HCT116 (cell line): ENCODE measurements around the gene GAS2. TPM values are rescaled to one million over a fixed set of nuclear protein-coding genes. Genes with fewer than 3 reads are reported as not detected.
"Not testable (repeated sequence)": the region's sequence is repeated elsewhere in the genome, so short reads cannot be mapped to it uniquely, and the experiment has no call there.

Experiments
- ATAC-seq: fragments of 200-7000 bp; cut with Tn5 transposase; 2 replicates; pipeline ENCODE4 v1.9.1; 2020; ENCODE audit warnings: mild to moderate bottlenecking, moderate library complexity
- BruUV-seq: library from RNA; stranded (reverse); fragments of 400-500 nt; replicated peaks from 2 replicates; lab custom pipeline; 2021; lab: Mats Ljungman, UMichigan
- CTCF ChIA-PET: fragments of 300-600 bp; sonication (Branson Sonifier 250); formaldehyde crosslinking; loops from one replicate; lab custom pipeline; 2021; ENCODE audit warnings: antibody characterized with exemption; lab: Charles Lee
- POLR2A ChIA-PET: fragments of 300-600, 350-600 bp; sonication (Branson Sonifier 250); formaldehyde crosslinking; loops from one replicate; lab custom pipeline; 2021; ENCODE audit warnings: antibody characterized with exemption; lab: Charles Lee
- RAD21 ChIA-PET, 2 experiments: fragments of 300-600 bp; sonication (Branson Sonifier 250); formaldehyde crosslinking; loops; one replicate each; lab custom pipeline; 2023; ENCODE audit warnings: low total read pairs in 2 of 2; ENCODE audit not compliant: uncharacterized antibody in 2 of 2, unreplicated experiment in 2 of 2, low non-redundant PET in 1 of 2; lab: Charles Lee
- DNase-seq: peaks from one replicate; pipeline ENCODE4 v3.0.0-alpha.2; 2010; ENCODE audit warnings: low read depth, low spot score
- H2AFZ ChIP-seq: fragments of 200-600 bp; shearing (Covaris generic), sonication (generic); 2 replicates; pipeline ENCODE4 v1.6.1; 2017; ENCODE audit warnings: low read depth, mixed run types, mixed read lengths, antibody characterized with exemption, low read length; ENCODE audit not compliant: poor library complexity, severe bottlenecking
- H3K27ac ChIP-seq: 2 replicates; pipeline ENCODE4 v1.5.1; 2012; ENCODE audit warnings: low read depth, low read length
- H3K27me3 ChIP-seq: fragments of 200-600 bp; sonication (generic); 2 replicates; pipeline ENCODE4 v1.6.1; 2016; ENCODE audit warnings: mixed run types, low read length, mixed read lengths; ENCODE audit not compliant: insufficient read depth
- H3K36me3 ChIP-seq, 2 experiments: fragments of 200-500 bp in 1 of 2; fragments of 200-600 bp in 1 of 2; sonication (Bioruptor generic) in 1 of 2; sonication (generic) in 1 of 2; 2 replicates each; pipeline versions ENCODE4 v1.5.1 to v1.6.1; 2014 to 2016; ENCODE audit warnings: low read length in 2 of 2, inconsistent platforms in 1 of 2, mixed read lengths in 1 of 2, mixed run types in 1 of 2; ENCODE audit not compliant: insufficient read depth in 2 of 2, control insufficient read depth in 1 of 2
- H3K4me1 ChIP-seq, 2 experiments: fragments of 200-600 bp in 1 of 2; sonication (generic) in 1 of 2; 2 replicates each; pipeline versions ENCODE4 v1.5.1 to v1.6.1; 2012 to 2017; ENCODE audit warnings: low read length in 2 of 2, inconsistent platforms in 1 of 2, mild to moderate bottlenecking in 1 of 2, mixed read lengths in 1 of 2, mixed run types in 1 of 2, moderate library complexity in 1 of 2; ENCODE audit not compliant: insufficient read depth in 2 of 2, control insufficient read depth in 1 of 2
- H3K4me2 ChIP-seq: fragments of 200-600 bp; sonication (generic); 2 replicates; pipeline ENCODE4 v1.6.1; 2017; ENCODE audit warnings: mixed run types, low read length, mixed read lengths
- H3K4me3 ChIP-seq, 2 experiments: fragments of 200-600 bp in 1 of 2; sonication (generic) in 1 of 2; replicated peaks in 1 of 2; 2 replicates each; pipeline ENCODE4 v1.5.1; 2011 to 2016; ENCODE audit warnings: low read length in 2 of 2, control low read depth in 1 of 2, low read depth in 1 of 2, mild to moderate bottlenecking in 1 of 2, mixed read lengths in 1 of 2, mixed run types in 1 of 2
- H3K79me2 ChIP-seq: fragments of 200-600 bp; sonication (generic); 2 replicates; pipeline ENCODE4 v1.6.1; 2017; ENCODE audit warnings: mild to moderate bottlenecking, mixed run types, low read length, moderate library complexity, mixed read lengths; ENCODE audit not compliant: insufficient read depth
- H3K9ac ChIP-seq: fragments of 200-600 bp; sonication (generic); 2 replicates; pipeline ENCODE4 v1.6.1; 2016; ENCODE audit warnings: low read length, mixed read lengths
- H3K9me2 ChIP-seq: fragments of 200-600 bp; sonication (generic), shearing (Covaris generic); 2 replicates; pipeline ENCODE4 v1.6.1; 2017; ENCODE audit warnings: mixed run types, mild to moderate bottlenecking, moderate library complexity; ENCODE audit not compliant: insufficient read depth
- H3K9me3 ChIP-seq, 2 experiments: fragments of 200-500 bp in 1 of 2; fragments of 200-600 bp in 1 of 2; sonication (Bioruptor generic) in 1 of 2; sonication (generic) in 1 of 2; 2 replicates each; pipeline ENCODE4 v1.6.1; 2014 to 2017; ENCODE audit warnings: low read length in 2 of 2, mixed read lengths in 2 of 2, inconsistent platforms in 1 of 2, low read depth in 1 of 2, mild to moderate bottlenecking in 1 of 2, mixed run types in 1 of 2, moderate library complexity in 1 of 2; ENCODE audit not compliant: control insufficient read depth in 1 of 2, insufficient read depth in 1 of 2
- H4K20me1 ChIP-seq: fragments of 200-600 bp; sonication (generic), shearing (Covaris generic); 2 replicates; pipeline ENCODE4 v1.6.1; 2017; ENCODE audit warnings: mixed run types, mild to moderate bottlenecking, moderate library complexity; ENCODE audit not compliant: insufficient read depth
- CBX3 ChIP-seq: IDR thresholded peaks from 2 replicates; pipeline ENCODE4 v1.6.1; 2012; ENCODE audit warnings: low read depth
- EGR1 ChIP-seq: IDR thresholded peaks from 2 replicates; pipeline ENCODE4 v1.6.1; 2012; ENCODE audit warnings: low read depth
- ELF1 ChIP-seq: IDR thresholded peaks from 2 replicates; pipeline ENCODE4 v1.6.1; 2012; ENCODE audit warnings: low read depth, borderline replicate concordance
- EZH2 ChIP-seq: fragments of 200-600 bp; sonication (generic); IDR thresholded peaks from 2 replicates; pipeline ENCODE4 v1.6.1; 2017; ENCODE audit warnings: antibody characterized with exemption, mixed run types
- FOSL1 ChIP-seq: IDR thresholded peaks from 2 replicates; pipeline ENCODE4 v1.6.1; 2012; ENCODE audit warnings: low read depth
- TCF7L2 ChIP-seq: IDR thresholded peaks from 2 replicates; pipeline ENCODE4 v1.7.0; 2011; ENCODE audit warnings: borderline replicate concordance, inconsistent platforms; ENCODE audit not compliant: insufficient read depth, insufficient read length; ENCODE audit errors: extremely low read depth
- ZNF274 ChIP-seq: fragments of 200-500 bp; sonication (Bioruptor generic); IDR thresholded peaks from 2 replicates; pipeline ENCODE4 v1.6.1; 2014; ENCODE audit warnings: mild to moderate bottlenecking, low read depth, low read length, inconsistent platforms
- intact Hi-C: fragments of 100-400 bp; cut with micrococcal nuclease; formaldehyde crosslinking; loops from 2 replicates; pipeline ENCODE4 v1.10.0; 2022
- total RNA-seq: library from RNA; stranded (reverse); gene quantifications from one replicate; pipeline ENCODE4 v1.2.1, GENCODE V29; 2021; ENCODE audit not compliant: unreplicated experiment
- TF ChIP-seq, protein P1 (sequence below): IDR thresholded peaks from 2 replicates; pipeline ENCODE4 v1.6.1; 2011; ENCODE audit warnings: mild to moderate bottlenecking, low read length, moderate library complexity; ENCODE audit not compliant: insufficient replicate concordance; ENCODE audit errors: extremely low read depth
- TF ChIP-seq, protein P2 (sequence below): IDR thresholded peaks from 2 replicates; pipeline ENCODE4 v1.6.1; 2012; ENCODE audit warnings: low read depth
- TF ChIP-seq, protein P3 (sequence below): IDR thresholded peaks from 2 replicates; pipeline ENCODE4 v1.6.1; 2012
- TF ChIP-seq, protein P4 (sequence below): IDR thresholded peaks from 2 replicates; pipeline ENCODE4 v1.6.1; 2012

The GAS2 gene
- total RNA-seq, 1 experiment from 2014 or later, result not detected

DNA sequence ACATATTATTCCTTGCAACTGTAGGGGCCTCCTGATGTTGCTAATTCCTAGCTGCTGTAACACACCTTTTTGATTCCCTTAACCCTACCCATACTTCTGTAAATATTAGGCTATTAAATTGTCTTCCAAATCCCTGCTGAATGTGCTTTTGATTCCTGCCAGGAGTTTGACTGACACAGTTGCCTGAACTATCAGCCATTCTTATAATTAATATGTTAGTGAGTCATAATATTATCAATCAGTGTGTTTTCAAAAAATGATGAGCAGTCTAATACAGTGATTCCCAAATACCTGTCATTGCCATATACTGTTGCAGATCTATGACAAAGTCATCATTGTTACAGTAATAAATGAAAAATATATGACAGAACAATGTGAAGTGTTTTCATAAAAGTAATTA is 24.9 kb upstream of the GAS2 start:
- Histone ChIP-seq H3K27me3 (no peaks in the 10 kb centered on the region), H3K4me2 (no peak overlapping the region), H3K9ac (no peak overlapping the region), H3K79me2 (no peaks in the 10 kb centered on the region), H3K36me3 (no peaks in the 10 kb centered on the region; a peak in 1 of 4 replicates), H2AFZ (no peak overlapping the region), H3K4me1 (no peaks in the 10 kb centered on the region), H3K4me3 (no peak overlapping the region), H3K9me2 (no peaks in the 10 kb centered on the region), H4K20me1 (no peaks in the 10 kb centered on the region), H3K27ac (no peak overlapping the region), H3K9me3 (no peaks in the 10 kb centered on the region)
- no peak for ATAC-seq
- BruUV-seq, result no TSS peak
- ChIA-PET CTCF (no interaction called here), POLR2A (no interaction called here), RAD21 (no interaction called here)
- DNase-seq, result no peak
- no peak for TF ChIP-seq ZNF274
- TF ChIP-seq, protein P1, sequence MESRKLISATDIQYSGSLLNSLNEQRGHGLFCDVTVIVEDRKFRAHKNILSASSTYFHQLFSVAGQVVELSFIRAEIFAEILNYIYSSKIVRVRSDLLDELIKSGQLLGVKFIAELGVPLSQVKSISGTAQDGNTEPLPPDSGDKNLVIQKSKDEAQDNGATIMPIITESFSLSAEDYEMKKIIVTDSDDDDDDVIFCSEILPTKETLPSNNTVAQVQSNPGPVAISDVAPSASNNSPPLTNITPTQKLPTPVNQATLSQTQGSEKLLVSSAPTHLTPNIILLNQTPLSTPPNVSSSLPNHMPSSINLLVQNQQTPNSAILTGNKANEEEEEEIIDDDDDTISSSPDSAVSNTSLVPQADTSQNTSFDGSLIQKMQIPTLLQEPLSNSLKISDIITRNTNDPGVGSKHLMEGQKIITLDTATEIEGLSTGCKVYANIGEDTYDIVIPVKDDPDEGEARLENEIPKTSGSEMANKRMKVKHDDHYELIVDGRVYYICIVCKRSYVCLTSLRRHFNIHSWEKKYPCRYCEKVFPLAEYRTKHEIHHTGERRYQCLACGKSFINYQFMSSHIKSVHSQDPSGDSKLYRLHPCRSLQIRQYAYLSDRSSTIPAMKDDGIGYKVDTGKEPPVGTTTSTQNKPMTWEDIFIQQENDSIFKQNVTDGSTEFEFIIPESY, result no peak
- TF ChIP-seq TCF7L2, result no peak
- no peak for TF ChIP-seq CBX3
- TF ChIP-seq, protein P2, sequence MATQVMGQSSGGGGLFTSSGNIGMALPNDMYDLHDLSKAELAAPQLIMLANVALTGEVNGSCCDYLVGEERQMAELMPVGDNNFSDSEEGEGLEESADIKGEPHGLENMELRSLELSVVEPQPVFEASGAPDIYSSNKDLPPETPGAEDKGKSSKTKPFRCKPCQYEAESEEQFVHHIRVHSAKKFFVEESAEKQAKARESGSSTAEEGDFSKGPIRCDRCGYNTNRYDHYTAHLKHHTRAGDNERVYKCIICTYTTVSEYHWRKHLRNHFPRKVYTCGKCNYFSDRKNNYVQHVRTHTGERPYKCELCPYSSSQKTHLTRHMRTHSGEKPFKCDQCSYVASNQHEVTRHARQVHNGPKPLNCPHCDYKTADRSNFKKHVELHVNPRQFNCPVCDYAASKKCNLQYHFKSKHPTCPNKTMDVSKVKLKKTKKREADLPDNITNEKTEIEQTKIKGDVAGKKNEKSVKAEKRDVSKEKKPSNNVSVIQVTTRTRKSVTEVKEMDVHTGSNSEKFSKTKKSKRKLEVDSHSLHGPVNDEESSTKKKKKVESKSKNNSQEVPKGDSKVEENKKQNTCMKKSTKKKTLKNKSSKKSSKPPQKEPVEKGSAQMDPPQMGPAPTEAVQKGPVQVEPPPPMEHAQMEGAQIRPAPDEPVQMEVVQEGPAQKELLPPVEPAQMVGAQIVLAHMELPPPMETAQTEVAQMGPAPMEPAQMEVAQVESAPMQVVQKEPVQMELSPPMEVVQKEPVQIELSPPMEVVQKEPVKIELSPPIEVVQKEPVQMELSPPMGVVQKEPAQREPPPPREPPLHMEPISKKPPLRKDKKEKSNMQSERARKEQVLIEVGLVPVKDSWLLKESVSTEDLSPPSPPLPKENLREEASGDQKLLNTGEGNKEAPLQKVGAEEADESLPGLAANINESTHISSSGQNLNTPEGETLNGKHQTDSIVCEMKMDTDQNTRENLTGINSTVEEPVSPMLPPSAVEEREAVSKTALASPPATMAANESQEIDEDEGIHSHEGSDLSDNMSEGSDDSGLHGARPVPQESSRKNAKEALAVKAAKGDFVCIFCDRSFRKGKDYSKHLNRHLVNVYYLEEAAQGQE, result no peak
- TF ChIP-seq, protein P3, sequence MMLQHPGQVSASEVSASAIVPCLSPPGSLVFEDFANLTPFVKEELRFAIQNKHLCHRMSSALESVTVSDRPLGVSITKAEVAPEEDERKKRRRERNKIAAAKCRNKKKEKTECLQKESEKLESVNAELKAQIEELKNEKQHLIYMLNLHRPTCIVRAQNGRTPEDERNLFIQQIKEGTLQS, result no peak
- TF ChIP-seq FOSL1, result no peak
- TF ChIP-seq EGR1, result no peak
- TF ChIP-seq ELF1, result no peak
- TF ChIP-seq EZH2, result no peak
- TF ChIP-seq, protein P4, sequence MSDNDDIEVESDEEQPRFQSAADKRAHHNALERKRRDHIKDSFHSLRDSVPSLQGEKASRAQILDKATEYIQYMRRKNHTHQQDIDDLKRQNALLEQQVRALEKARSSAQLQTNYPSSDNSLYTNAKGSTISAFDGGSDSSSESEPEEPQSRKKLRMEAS, result no peak
- intact Hi-C loops, result no loop called here

DNA sequence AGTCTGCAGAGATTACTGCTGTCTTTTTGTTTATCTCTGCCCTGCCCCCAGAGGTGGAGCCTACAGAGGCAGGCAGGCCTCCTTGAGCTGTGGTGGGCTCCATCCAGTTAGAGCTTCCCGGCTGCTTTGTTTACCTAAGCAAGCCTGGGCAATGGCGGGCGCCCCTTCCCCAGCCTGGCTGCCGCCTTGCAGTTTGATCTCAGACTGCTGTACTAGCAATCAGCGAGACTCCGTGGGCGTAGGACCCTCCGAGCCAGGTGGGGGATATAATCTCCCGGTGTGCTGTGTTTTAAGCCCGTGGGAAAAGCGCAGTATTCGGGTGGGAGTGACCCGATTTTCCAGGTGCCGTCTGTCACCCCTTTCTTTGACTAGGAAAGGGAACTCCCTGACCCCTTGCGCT is 14.1 kb upstream of the GAS2 start:
- H3K4me3 ChIP-seq, DNase-seq, H4K20me1 ChIP-seq, H3K9me2 ChIP-seq, CTCF ChIA-PET, H3K27ac ChIP-seq, H3K9me3 ChIP-seq, H3K4me1 ChIP-seq, H3K9ac ChIP-seq, BruUV-seq, intact Hi-C loops, ATAC-seq, POLR2A ChIA-PET, H2AFZ ChIP-seq, RAD21 ChIA-PET, H3K79me2 ChIP-seq, H3K4me2 ChIP-seq, H3K36me3 ChIP-seq: not testable (repeated sequence)
- H3K27me3 ChIP-seq, result peaks cover 11% of the 10 kb centered on the region; the same call in 1 of the 2 replicates
